Activated CD4-positive, alpha-beta T cell treated with anti-CD3 and anti-CD28 coated beads, Interleukin-2, amount 10 ng/mL, durations not matched to agents 24 days and 14 days (primary cell): ENCODE measurements around the gene GRIN3B. TPM values are rescaled to one million over a fixed set of nuclear protein-coding genes. Genes with fewer than 3 reads are reported as not detected.

Experiments used
- DNase-seq: peaks from one replicate; pipeline ENCODE4 v3.0.0; 2022
- H3K27ac Mint-ChIP-seq: one replicate; pipeline ENCODE4 v1.8.0; 2022; ENCODE audit warnings: mild to moderate bottlenecking, mixed read lengths
- H3K27me3 Mint-ChIP-seq: one replicate; pipeline ENCODE4 v1.8.0; 2022; ENCODE audit warnings: mixed read lengths
- H3K36me3 Mint-ChIP-seq: one replicate; pipeline ENCODE4 v1.8.0; 2022; ENCODE audit warnings: low read depth, mild to moderate bottlenecking, mixed read lengths
- H3K4me1 Mint-ChIP-seq: one replicate; pipeline ENCODE4 v1.8.0; 2021; ENCODE audit warnings: mixed read lengths
- H3K4me3 Mint-ChIP-seq: one replicate; pipeline ENCODE4 v1.8.0; 2022; ENCODE audit warnings: mild to moderate bottlenecking, moderate library complexity, mixed read lengths
- H3K9me3 Mint-ChIP-seq: one replicate; pipeline ENCODE4 v1.8.0; 2021; ENCODE audit warnings: mixed read lengths
- intact Hi-C: fragments of 100-400 bp; cut with micrococcal nuclease; formaldehyde crosslinking; loops from one replicate; pipeline ENCODE4 v1.15.1; 2023
- total RNA-seq: library from RNA; stranded (reverse); gene quantifications from 2 replicates; pipeline ENCODE4 v1.2.3, GENCODE V29; 2022

Gene GRIN3B
- total RNA-seq, 1 donor from 2014 or later: 0.07 TPM

GRCh38 chr19:1002600-1002999 lies 2.4 kb downstream of the GRIN3B start:
- DNase-seq: no peak
- intact Hi-C loops: no loop called here
- H3K36me3 Mint-ChIP-seq: peaks cover 8% of the 10 kb centered on the region
- peaks cover 5% of the 10 kb centered on the region for H3K4me1 Mint-ChIP-seq
- no peak overlapping the region for H3K4me3 Mint-ChIP-seq
- H3K27ac Mint-ChIP-seq: no peak overlapping the region
- H3K9me3 Mint-ChIP-seq: no peaks in the 10 kb centered on the region
- peaks cover 27% of the 10 kb centered on the region for H3K27me3 Mint-ChIP-seq

DNA sequence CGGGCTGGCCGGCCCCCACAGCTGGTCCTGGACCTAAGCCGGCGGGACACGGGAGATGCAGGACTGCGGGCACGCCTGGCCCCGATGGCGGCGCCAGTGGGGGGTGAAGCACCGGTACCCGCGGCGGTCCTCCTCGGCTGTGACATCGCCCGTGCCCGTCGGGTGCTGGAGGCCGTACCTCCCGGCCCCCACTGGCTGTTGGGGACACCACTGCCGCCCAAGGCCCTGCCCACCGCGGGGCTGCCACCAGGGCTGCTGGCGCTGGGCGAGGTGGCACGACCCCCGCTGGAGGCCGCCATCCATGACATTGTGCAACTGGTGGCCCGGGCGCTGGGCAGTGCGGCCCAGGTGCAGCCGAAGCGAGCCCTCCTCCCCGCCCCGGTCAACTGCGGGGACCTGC lies 3.1 kb downstream of the GRIN3B start:
- intact Hi-C loops: no loop called here
- peaks cover 8% of the 10 kb centered on the region for H3K36me3 Mint-ChIP-seq
- DNase-seq: no peak
- no peaks in the 10 kb centered on the region for H3K9me3 Mint-ChIP-seq
- H3K27ac Mint-ChIP-seq: no peak overlapping the region
- H3K4me3 Mint-ChIP-seq: no peak overlapping the region
- H3K27me3 Mint-ChIP-seq: peaks cover 20% of the 10 kb centered on the region
- peaks cover 5% of the 10 kb centered on the region for H3K4me1 Mint-ChIP-seq

- Mint-ChIP-seq H3K4me3 (no peak overlapping the region), H3K27ac (no peak overlapping the region), H3K36me3 (peaks cover 10% of the 10 kb centered on the region), H3K27me3 (peaks cover 13% of the 10 kb centered on the region), H3K9me3 (no peaks in the 10 kb centered on the region), H3K4me1 (peaks cover 3% of the 10 kb centered on the region)
- intact Hi-C loops: no loop called here
- no peak for DNase-seq
Observed at GRCh38 chr19:1004204-1004802, 4.1 kb downstream of the GRIN3B start.

DNA sequence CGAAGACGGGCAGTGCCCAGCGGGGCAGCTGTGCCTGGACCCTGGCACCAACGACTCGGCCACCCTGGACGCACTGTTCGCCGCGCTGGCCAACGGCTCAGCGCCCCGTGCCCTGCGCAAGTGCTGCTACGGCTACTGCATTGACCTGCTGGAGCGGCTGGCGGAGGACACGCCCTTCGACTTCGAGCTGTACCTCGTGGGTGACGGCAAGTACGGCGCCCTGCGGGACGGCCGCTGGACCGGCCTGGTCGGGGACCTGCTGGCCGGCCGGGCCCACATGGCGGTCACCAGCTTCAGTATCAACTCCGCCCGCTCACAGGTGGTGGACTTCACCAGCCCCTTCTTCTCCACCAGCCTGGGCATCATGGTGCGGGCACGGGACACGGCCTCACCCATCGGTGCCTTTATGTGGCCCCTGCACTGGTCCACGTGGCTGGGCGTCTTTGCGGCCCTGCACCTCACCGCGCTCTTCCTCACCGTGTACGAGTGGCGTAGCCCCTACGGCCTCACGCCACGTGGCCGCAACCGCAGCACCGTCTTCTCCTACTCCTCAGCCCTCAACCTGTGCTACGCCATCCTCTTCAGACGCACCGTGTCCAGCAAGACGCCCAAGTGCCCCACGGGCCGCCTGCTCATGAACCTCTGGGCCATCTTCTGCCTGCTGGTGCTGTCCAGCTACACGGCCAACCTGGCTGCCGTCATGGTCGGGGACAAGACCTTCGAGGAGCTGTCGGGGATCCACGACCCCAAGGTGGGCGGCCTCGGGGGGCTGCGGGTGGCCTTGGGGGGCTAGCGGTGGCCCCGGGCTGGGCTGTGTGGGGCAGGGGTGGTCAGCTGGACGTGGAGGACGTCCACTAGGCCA lies 4.8 kb downstream of the GRIN3B start:
- intact Hi-C loops: no loop called here
- H3K27ac Mint-ChIP-seq: no peak overlapping the region
- H3K27me3 Mint-ChIP-seq: peaks cover 8% of the 10 kb centered on the region
- peaks cover 3% of the 10 kb centered on the region for H3K4me1 Mint-ChIP-seq
- H3K9me3 Mint-ChIP-seq: no peaks in the 10 kb centered on the region
- DNase-seq: no peak
- H3K36me3 Mint-ChIP-seq: peaks cover 15% of the 10 kb centered on the region
- H3K4me3 Mint-ChIP-seq: no peak overlapping the region

DNA sequence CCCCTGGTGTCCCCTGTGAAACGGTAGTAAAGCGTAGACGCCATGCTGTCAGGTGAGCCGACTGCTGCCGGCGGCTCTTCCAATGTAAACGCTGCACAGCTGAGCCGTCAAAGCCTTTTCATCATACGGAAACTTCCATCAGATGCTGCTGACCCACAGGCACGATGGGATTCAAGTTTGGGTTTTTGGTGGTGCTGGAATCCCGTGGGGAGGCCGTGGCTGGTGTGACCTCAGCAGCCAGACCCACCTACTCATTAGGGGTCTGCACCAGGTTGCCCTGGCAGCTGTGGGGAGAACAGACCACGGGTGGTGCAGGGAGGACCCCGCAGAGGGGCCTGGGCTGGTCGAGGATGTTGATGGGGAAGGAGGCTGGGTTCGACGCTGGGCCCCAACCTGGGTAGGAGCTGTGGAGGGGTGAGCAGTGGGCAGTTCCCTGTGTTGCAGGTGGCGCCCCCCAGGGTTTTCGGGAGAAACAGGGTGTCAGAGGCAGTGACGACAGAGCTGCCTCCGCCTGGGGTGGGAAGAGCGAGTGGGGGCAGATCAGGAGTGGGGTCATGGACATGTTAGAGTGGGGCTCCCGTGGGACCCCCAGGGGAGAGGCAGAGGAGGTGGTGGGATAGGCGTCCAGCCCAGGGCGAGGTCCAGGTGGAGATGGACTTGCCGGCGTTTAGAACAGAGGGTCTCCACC lies 6.6 kb downstream of the GRIN3B start:
- Mint-ChIP-seq H3K4me1 (peaks cover 2% of the 10 kb centered on the region), H3K27ac (no peak overlapping the region), H3K27me3 (peaks cover 3% of the 10 kb centered on the region), H3K36me3 (peaks cover 19% of the 10 kb centered on the region), H3K4me3 (no peak overlapping the region), H3K9me3 (no peaks in the 10 kb centered on the region)
- no peak for DNase-seq
- intact Hi-C loops: no loop called here

- Mint-ChIP-seq H3K36me3 (peaks cover 19% of the 10 kb centered on the region), H3K4me1 (peaks cover 2% of the 10 kb centered on the region), H3K27ac (no peak overlapping the region), H3K9me3 (no peaks in the 10 kb centered on the region), H3K4me3 (no peak overlapping the region), H3K27me3 (peaks cover 2% of the 10 kb centered on the region)
- DNase-seq: no peak
- intact Hi-C loops: no loop called here
Observed at GRCh38 chr19:1007399-1008251, 7.4 kb downstream of the GRIN3B start.

DNA sequence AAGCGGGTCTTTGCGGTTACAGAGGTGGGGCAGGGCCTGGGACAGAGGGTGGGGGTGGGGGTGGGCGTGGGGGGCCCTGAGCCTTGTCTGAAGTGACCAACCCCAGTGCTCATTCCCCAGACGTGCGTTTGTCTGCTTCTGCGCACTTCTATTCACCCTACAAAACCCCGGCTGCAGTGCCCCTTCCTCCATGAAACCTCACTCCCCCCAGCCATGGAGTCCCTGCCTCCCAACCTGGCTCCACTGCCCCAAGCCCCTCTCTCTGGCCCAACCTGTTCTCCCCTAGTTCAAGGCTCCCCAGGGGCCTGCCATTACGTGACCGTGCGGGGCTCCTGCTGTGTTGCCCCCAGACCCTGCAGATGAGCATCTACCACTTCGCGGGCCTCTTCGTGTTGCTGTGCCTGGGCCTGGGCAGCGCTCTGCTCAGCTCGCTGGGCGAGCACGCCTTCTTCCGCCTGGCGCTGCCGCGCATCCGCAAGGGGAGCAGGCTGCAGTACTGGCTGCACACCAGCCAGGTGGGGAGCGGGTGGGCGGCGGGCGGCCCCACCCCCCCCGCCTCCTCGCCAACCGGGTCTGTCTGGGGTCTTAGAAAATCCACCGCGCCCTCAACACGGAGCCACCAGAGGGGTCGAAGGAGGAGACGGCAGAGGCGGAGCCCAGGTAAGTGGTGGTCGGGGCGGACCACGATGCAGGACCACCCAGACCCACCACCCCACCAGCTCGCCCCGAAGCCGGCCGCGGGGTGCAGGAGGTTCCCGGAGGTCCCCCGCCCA lies 8.2 kb downstream of the GRIN3B start:
- H3K27ac Mint-ChIP-seq: no peak overlapping the region
- H3K9me3 Mint-ChIP-seq: no peaks in the 10 kb centered on the region
- peaks cover 2% of the 10 kb centered on the region for H3K4me1 Mint-ChIP-seq
- H3K36me3 Mint-ChIP-seq: peaks cover 19% of the 10 kb centered on the region
- H3K4me3 Mint-ChIP-seq: no peak overlapping the region
- no peaks in the 10 kb centered on the region for H3K27me3 Mint-ChIP-seq
- DNase-seq: no peak
- intact Hi-C loops: no loop called here

GRCh38 chr19:1009041-1009980 lies 9.1 kb downstream of the GRIN3B start:
- H3K4me3 Mint-ChIP-seq: no peak overlapping the region
- no peaks in the 10 kb centered on the region for H3K27me3 Mint-ChIP-seq
- peaks cover 3% of the 10 kb centered on the region for H3K4me1 Mint-ChIP-seq

GRCh38 chr19:1009981-1010538 lies 9.8 kb downstream of the GRIN3B start:
- Mint-ChIP-seq H3K36me3 (peaks cover 21% of the 10 kb centered on the region), H3K9me3 (no peaks in the 10 kb centered on the region), H3K27ac (no peak overlapping the region), H3K27me3 (no peaks in the 10 kb centered on the region), H3K4me3 (no peak overlapping the region), H3K4me1 (peaks cover 3% of the 10 kb centered on the region)
- intact Hi-C loops: no loop called here
- DNase-seq: no peak

More at GRCh38 chr19:1009041-1009980, 9.1 kb downstream of the GRIN3B start:
- no peak overlapping the region for H3K27ac Mint-ChIP-seq
- H3K36me3 Mint-ChIP-seq: peaks cover 21% of the 10 kb centered on the region
- no peak for DNase-seq
- intact Hi-C loops: no loop called here
- H3K9me3 Mint-ChIP-seq: no peaks in the 10 kb centered on the region

GRCh38 chr19:1010586-1011510 lies 10.6 kb downstream of the GRIN3B start:
- H3K27me3 Mint-ChIP-seq: no peaks in the 10 kb centered on the region
- no peaks in the 10 kb centered on the region for H3K9me3 Mint-ChIP-seq
- H3K4me3 Mint-ChIP-seq: no peak overlapping the region
- peaks cover 21% of the 10 kb centered on the region for H3K36me3 Mint-ChIP-seq
- no peak for DNase-seq
- peaks cover 2% of the 10 kb centered on the region for H3K4me1 Mint-ChIP-seq
- H3K27ac Mint-ChIP-seq: no peak overlapping the region
- intact Hi-C loops: no loop called here

GRCh38 chr19:1011831-1012333 lies 11.7 kb downstream of the GRIN3B start:
- peaks cover 16% of the 10 kb centered on the region for H3K36me3 Mint-ChIP-seq
- H3K4me1 Mint-ChIP-seq: peaks cover 3% of the 10 kb centered on the region
- no peak overlapping the region for H3K4me3 Mint-ChIP-seq
- DNase-seq: no peak
- intact Hi-C loops: no loop called here
- no peaks in the 10 kb centered on the region for H3K9me3 Mint-ChIP-seq
- no peaks in the 10 kb centered on the region for H3K27me3 Mint-ChIP-seq
- H3K27ac Mint-ChIP-seq: no peak overlapping the region
